HG02885 (cell line): ENCODE data around the gene COL27A1.

Experiments used
- ATAC-seq: cut with Tn5 transposase; IDR thresholded peaks from one replicate; pipeline ENCODE4 v1.9.1; 2021; ENCODE audit warnings: mild to moderate bottlenecking; ENCODE audit not compliant: unreplicated experiment, poor library complexity

Gene COL27A1

GRCh38 chr9:114165407-114166102, 10.2 kb downstream of the COL27A1 start:
- ATAC-seq, result no peak

GRCh38 chr9:114166103-114166470, 10.8 kb downstream of the COL27A1 start:
- no peak for ATAC-seq

GRCh38 chr9:114166614-114167572, 11.6 kb downstream of the COL27A1 start:
- no peak for ATAC-seq

- no peak for ATAC-seq
Measured at GRCh38 chr9:114167591-114168091, 12.3 kb downstream of the COL27A1 start.

GRCh38 chr9:114168281-114169028, 13.1 kb downstream of the COL27A1 start:
- ATAC-seq, result no peak

GRCh38 chr9:114169029-114169951, 14.0 kb downstream of the COL27A1 start:
- ATAC-seq, result no peak

GRCh38 chr9:114169952-114170770, 14.8 kb downstream of the COL27A1 start:
- no peak for ATAC-seq

- ATAC-seq, result no peak
Measured at GRCh38 chr9:114170771-114171461, 15.6 kb downstream of the COL27A1 start.

- ATAC-seq, result no peak
Measured at GRCh38 chr9:114171500-114171899, 16.2 kb downstream of the COL27A1 start.

GRCh38 chr9:114172981-114173833, 17.9 kb downstream of the COL27A1 start:
- no peak for ATAC-seq

GRCh38 chr9:114174557-114174875, 19.2 kb downstream of the COL27A1 start:
- ATAC-seq, result no peak

- no peak for ATAC-seq
Measured at GRCh38 chr9:114174876-114175771, 19.8 kb downstream of the COL27A1 start.

GRCh38 chr9:114176624-114177291, 21.4 kb downstream of the COL27A1 start:
- no peak for ATAC-seq

- no peak for ATAC-seq
Measured at GRCh38 chr9:114177423-114178064, 22.2 kb downstream of the COL27A1 start.

- ATAC-seq, result no peak
Measured at GRCh38 chr9:114178076-114178475, 22.7 kb downstream of the COL27A1 start.
